Osteocyte (in vitro differentiated cells): Measurements from ENCODE around the gene DYNC1H1. TPM values are rescaled to one million over a fixed set of nuclear protein-coding genes. Genes with fewer than 3 reads are reported as not detected.

Experiments used
- DNase-seq: peaks from one replicate; pipeline ENCODE4 v3.0.0; 2021; ENCODE audit warnings: mixed read lengths; ENCODE audit not compliant: unreplicated experiment; ENCODE audit errors: extremely low spot score
- H3K27ac Mint-ChIP-seq: one replicate; pipeline ENCODE4 v1.8.0; 2021; ENCODE audit warnings: mild to moderate bottlenecking, mixed read lengths; ENCODE audit not compliant: unreplicated experiment
- H3K27me3 Mint-ChIP-seq: one replicate; pipeline ENCODE4 v1.8.0; 2021; ENCODE audit warnings: mixed read lengths; ENCODE audit not compliant: unreplicated experiment
- H3K36me3 Mint-ChIP-seq: one replicate; pipeline ENCODE4 v1.8.0; 2021; ENCODE audit warnings: mixed read lengths; ENCODE audit not compliant: unreplicated experiment
- H3K4me1 Mint-ChIP-seq: one replicate; pipeline ENCODE4 v1.8.0; 2021; ENCODE audit warnings: mixed read lengths; ENCODE audit not compliant: unreplicated experiment
- H3K4me3 Mint-ChIP-seq: one replicate; pipeline ENCODE4 v1.8.0; 2021; ENCODE audit warnings: mild to moderate bottlenecking, moderate library complexity, mixed read lengths; ENCODE audit not compliant: unreplicated experiment
- H3K9me3 Mint-ChIP-seq: one replicate; pipeline ENCODE4 v1.8.0; 2021; ENCODE audit warnings: mixed read lengths; ENCODE audit not compliant: unreplicated experiment
- CTCF ChIP-seq: fragments of 200-600 bp; sonication (generic); IDR thresholded peaks from 2 replicates; pipeline ENCODE4 v1.5.0; 2021; ENCODE audit warnings: antibody characterized with exemption, mild to moderate bottlenecking, moderate library complexity
- total RNA-seq: library from RNA; stranded (reverse); gene quantifications from 2 replicates; pipeline ENCODE4 v1.2.1, GENCODE V29; 2021

The DYNC1H1 gene
- total RNA-seq, 1 donor from 2014 or later, result 821 TPM

DNA sequence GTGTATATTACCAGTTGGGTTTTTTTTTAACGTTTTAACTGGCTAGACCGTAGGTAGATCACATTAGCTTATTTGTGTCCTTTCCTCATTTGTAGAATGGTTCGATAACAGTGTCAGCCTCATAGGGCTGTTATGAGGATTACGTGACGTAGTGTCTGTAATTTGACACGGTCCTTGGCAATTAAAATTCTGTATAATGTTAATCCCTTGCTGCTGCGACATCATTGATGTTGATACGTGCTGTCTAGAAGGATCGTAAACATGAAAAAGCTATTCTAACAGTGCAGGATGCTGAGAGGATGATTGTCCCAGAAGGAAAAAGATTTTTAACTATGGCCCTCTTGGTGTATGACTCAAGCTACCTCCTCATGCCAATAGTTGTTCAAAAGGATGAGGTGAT, 71.5 kb downstream of the DYNC1H1 start:
- Mint-ChIP-seq H3K36me3 (peaks cover 67% of the 10 kb centered on the region), H3K27me3 (no peaks in the 10 kb centered on the region), H3K4me3 (no peak overlapping the region), H3K9me3 (no peaks in the 10 kb centered on the region), H3K4me1 (no peaks in the 10 kb centered on the region), H3K27ac (no peak overlapping the region)
- DNase-seq, result no peak
- TF ChIP-seq CTCF, result no peak

DNA sequence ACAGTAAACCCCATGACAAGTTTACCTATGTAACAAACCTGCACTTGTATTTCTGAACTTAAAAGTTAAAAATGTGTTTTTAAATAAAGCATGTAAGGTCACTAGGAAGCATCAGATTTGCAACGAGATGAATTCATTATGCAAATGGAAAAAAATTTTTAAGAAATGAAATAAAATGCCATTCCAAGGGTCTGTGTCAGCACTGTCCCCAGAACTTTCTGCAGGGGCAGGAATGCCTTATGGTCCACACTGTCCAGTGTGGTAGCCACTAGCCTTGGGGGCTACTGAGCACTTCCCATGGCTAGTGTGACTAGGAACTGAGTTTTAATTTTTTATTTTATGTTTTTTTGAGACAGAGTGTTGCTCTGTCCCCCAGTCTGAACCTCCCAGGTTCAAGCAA, 73.3 kb downstream of the DYNC1H1 start:
- no peak overlapping the region for H3K27ac Mint-ChIP-seq
- H3K27me3 Mint-ChIP-seq, result no peaks in the 10 kb centered on the region
- H3K9me3 Mint-ChIP-seq, result no peaks in the 10 kb centered on the region
- DNase-seq, result no peak
- no peaks in the 10 kb centered on the region for H3K4me1 Mint-ChIP-seq
- TF ChIP-seq CTCF, result no peak
- peaks cover 74% of the 10 kb centered on the region for H3K36me3 Mint-ChIP-seq
- H3K4me3 Mint-ChIP-seq, result no peak overlapping the region

DNA sequence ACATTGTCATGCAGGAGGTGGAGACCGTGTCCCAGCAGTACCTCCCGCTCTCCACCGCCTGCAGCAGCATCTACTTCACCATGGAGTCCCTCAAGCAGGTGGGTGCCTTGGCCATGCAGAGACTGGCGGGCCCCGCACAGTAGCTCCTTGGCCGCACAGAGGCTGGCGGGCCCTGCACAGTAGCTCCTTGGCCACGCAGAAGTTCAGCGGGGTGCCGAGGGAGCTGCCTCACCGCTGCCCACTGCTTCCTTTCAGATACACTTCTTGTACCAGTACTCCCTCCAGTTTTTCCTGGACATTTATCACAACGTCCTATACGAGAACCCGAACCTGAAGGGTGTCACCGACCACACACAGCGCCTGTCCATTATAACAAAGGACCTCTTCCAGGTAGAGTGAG, 74.8 kb downstream of the DYNC1H1 start:
- no peak for TF ChIP-seq CTCF
- H3K9me3 Mint-ChIP-seq, result no peaks in the 10 kb centered on the region
- H3K27ac Mint-ChIP-seq, result no peak overlapping the region
- H3K4me1 Mint-ChIP-seq, result no peaks in the 10 kb centered on the region
- DNase-seq, result no peak
- H3K4me3 Mint-ChIP-seq, result no peak overlapping the region
- no peaks in the 10 kb centered on the region for H3K27me3 Mint-ChIP-seq
- H3K36me3 Mint-ChIP-seq, result peaks cover 70% of the 10 kb centered on the region

- Mint-ChIP-seq H3K9me3 (no peaks in the 10 kb centered on the region), H3K4me3 (no peak overlapping the region), H3K4me1 (no peaks in the 10 kb centered on the region), H3K27ac (no peak overlapping the region), H3K36me3 (peaks cover 72% of the 10 kb centered on the region), H3K27me3 (no peaks in the 10 kb centered on the region)
- TF ChIP-seq CTCF, result no peak
- DNase-seq, result no peak
Observed at GRCh38 chr14:102040153-102040552, 75.8 kb downstream of the DYNC1H1 start.

DNA sequence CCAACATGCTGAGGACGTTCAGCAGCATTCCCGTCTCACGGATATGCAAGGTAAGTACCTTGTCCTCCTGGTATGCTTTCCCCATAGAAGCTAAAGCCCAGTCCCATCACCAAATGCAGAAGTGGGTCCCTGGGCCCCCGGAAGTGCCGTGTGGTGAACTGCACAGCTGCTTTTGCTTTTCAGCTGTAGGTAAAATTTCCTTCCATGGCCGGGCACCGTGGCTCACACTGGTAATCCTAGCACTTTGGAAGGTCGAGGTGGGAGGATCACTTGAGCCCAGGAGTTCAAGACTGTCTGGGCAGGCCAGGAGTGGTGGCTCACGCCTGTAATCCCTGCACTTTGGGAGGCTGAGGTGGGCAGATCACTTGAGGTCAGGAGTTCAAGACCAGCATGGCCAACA, 78.3 kb downstream of the DYNC1H1 start:
- H3K27me3 Mint-ChIP-seq, result no peaks in the 10 kb centered on the region
- H3K9me3 Mint-ChIP-seq, result no peaks in the 10 kb centered on the region
- H3K36me3 Mint-ChIP-seq, result peaks cover 65% of the 10 kb centered on the region
- no peaks in the 10 kb centered on the region for H3K4me1 Mint-ChIP-seq
- H3K4me3 Mint-ChIP-seq, result no peak overlapping the region
- DNase-seq, result no peak
- TF ChIP-seq CTCF, result no peak
- no peak overlapping the region for H3K27ac Mint-ChIP-seq
